ENCODE measurements around the gene NAP1L5. TPM values are rescaled to one million over a fixed set of nuclear protein-coding genes. Genes with fewer than 3 reads are reported as not detected.
A peak's percentile ranks its signal among the peaks of the same experiment; 100 is the strongest.

The NAP1L5 gene
- polyA plus RNA-seq, 1 donor, result 10.4 TPM

GRCh38 chr4:88705805-88706492 lies 8.3 kb upstream of the NAP1L5 start:
- no peak for DNase-seq
- H3K9me3 ChIP-seq (ENCODE audit: control insufficient read depth, low read depth, low read length), result no peaks in the 10 kb centered on the region
- no peak overlapping the region for H3K27ac ChIP-seq (ENCODE audit: low read length)
- no peaks in the 10 kb centered on the region for H3K27me3 ChIP-seq (ENCODE audit: control insufficient read depth, insufficient read depth, low read length)
- WGBS (ENCODE audit: insufficient coverage, low lambda C conversion rate), result 60% methylated on average over 1 of the region's 3 CpGs
- H3K36me3 ChIP-seq (ENCODE audit: control insufficient read depth, insufficient read depth, low read length), result peaks cover 10% of the 10 kb centered on the region
- H3K4me3 ChIP-seq (ENCODE audit: low read length), result no peak overlapping the region
- H3K4me1 ChIP-seq (ENCODE audit: control insufficient read depth, insufficient read depth, low read length), result no peaks in the 10 kb centered on the region

GRCh38 chr4:88705223-88705622 lies 7.6 kb upstream of the NAP1L5 start:
- H3K36me3 ChIP-seq (ENCODE audit: control insufficient read depth, insufficient read depth, low read length), result peaks cover 6% of the 10 kb centered on the region
- no peaks in the 10 kb centered on the region for H3K9me3 ChIP-seq (ENCODE audit: control insufficient read depth, low read depth, low read length)
- DNase-seq, result no peak
- no peak overlapping the region for H3K4me3 ChIP-seq (ENCODE audit: low read length)
- H3K4me1 ChIP-seq (ENCODE audit: control insufficient read depth, insufficient read depth, low read length), result no peaks in the 10 kb centered on the region
- H3K27me3 ChIP-seq (ENCODE audit: control insufficient read depth, insufficient read depth, low read length), result no peaks in the 10 kb centered on the region
- H3K27ac ChIP-seq (ENCODE audit: low read length), result no peak overlapping the region

GRCh38 chr4:88702782-88703181 lies 5.2 kb upstream of the NAP1L5 start:
- Histone ChIP-seq H3K9me3 (ENCODE audit: control insufficient read depth, low read depth, low read length) (peaks cover under 1% of the 10 kb centered on the region), H3K36me3 (ENCODE audit: control insufficient read depth, insufficient read depth, low read length) (peaks cover 4% of the 10 kb centered on the region), H3K4me1 (ENCODE audit: control insufficient read depth, insufficient read depth, low read length) (no peaks in the 10 kb centered on the region), H3K27me3 (ENCODE audit: control insufficient read depth, insufficient read depth, low read length) (no peaks in the 10 kb centered on the region), H3K27ac (ENCODE audit: low read length) (no peak overlapping the region), H3K4me3 (ENCODE audit: low read length) (no peak overlapping the region)
- no peak for DNase-seq
- no CpG with 5 or more reads among the region's 2 CpGs for WGBS (ENCODE audit: insufficient coverage, low lambda C conversion rate)

- H3K27ac ChIP-seq (ENCODE audit: low read length), result no peak overlapping the region
- no peaks in the 10 kb centered on the region for H3K36me3 ChIP-seq (ENCODE audit: control insufficient read depth, insufficient read depth, low read length)
- peaks cover 4% of the 10 kb centered on the region for H3K9me3 ChIP-seq (ENCODE audit: control insufficient read depth, low read depth, low read length)
- no peak for DNase-seq
- H3K27me3 ChIP-seq (ENCODE audit: control insufficient read depth, insufficient read depth, low read length), result no peaks in the 10 kb centered on the region
- no peak overlapping the region for H3K4me3 ChIP-seq (ENCODE audit: low read length)
- H3K4me1 ChIP-seq (ENCODE audit: control insufficient read depth, insufficient read depth, low read length), result no peaks in the 10 kb centered on the region
- WGBS (ENCODE audit: insufficient coverage, low lambda C conversion rate), result 98% methylated on average over 6 of the region's 7 CpGs
These were observed 890 bp upstream of the NAP1L5 start for GRCh38 chr4:88698519-88698918.

GRCh38 chr4:88697141-88697540 lies 488 bp downstream of the NAP1L5 start:
- H3K27me3 ChIP-seq (ENCODE audit: control insufficient read depth, insufficient read depth, low read length), result no peaks in the 10 kb centered on the region
- no peaks in the 10 kb centered on the region for H3K36me3 ChIP-seq (ENCODE audit: control insufficient read depth, insufficient read depth, low read length)
- H3K4me1 ChIP-seq (ENCODE audit: control insufficient read depth, insufficient read depth, low read length), result no peaks in the 10 kb centered on the region
- peak overlapping the region; percentile 24 for H3K27ac ChIP-seq (ENCODE audit: low read length)
- H3K4me3 ChIP-seq (ENCODE audit: low read length), result peak overlapping the region; percentile 80
- peaks cover 4% of the 10 kb centered on the region for H3K9me3 ChIP-seq (ENCODE audit: control insufficient read depth, low read depth, low read length)
- DNase-seq, result peak; percentile 9 to 29
- WGBS (ENCODE audit: insufficient coverage, low lambda C conversion rate), result 61% methylated on average over 7 of the region's 18 CpGs

GRCh38 chr4:88696630-88697029 lies 999 bp downstream of the NAP1L5 start:
- 73% methylated on average over 4 of the region's 7 CpGs for WGBS (ENCODE audit: insufficient coverage, low lambda C conversion rate)
- Histone ChIP-seq H3K9me3 (ENCODE audit: control insufficient read depth, low read depth, low read length) (peaks cover 4% of the 10 kb centered on the region), H3K27ac (ENCODE audit: low read length) (no peak overlapping the region), H3K27me3 (ENCODE audit: control insufficient read depth, insufficient read depth, low read length) (no peaks in the 10 kb centered on the region), H3K36me3 (ENCODE audit: control insufficient read depth, insufficient read depth, low read length) (no peaks in the 10 kb centered on the region), H3K4me1 (ENCODE audit: control insufficient read depth, insufficient read depth, low read length) (no peaks in the 10 kb centered on the region), H3K4me3 (ENCODE audit: low read length) (no peak overlapping the region)
- no peak for DNase-seq

- WGBS (ENCODE audit: insufficient coverage, low lambda C conversion rate), result no CpG with 5 or more reads among the region's 3 CpGs
- H3K9me3 ChIP-seq (ENCODE audit: control insufficient read depth, low read depth, low read length), result peaks cover 4% of the 10 kb centered on the region
- no peak overlapping the region for H3K4me3 ChIP-seq (ENCODE audit: low read length)
- H3K27ac ChIP-seq (ENCODE audit: low read length), result no peak overlapping the region
- no peaks in the 10 kb centered on the region for H3K27me3 ChIP-seq (ENCODE audit: control insufficient read depth, insufficient read depth, low read length)
- peaks cover 11% of the 10 kb centered on the region for H3K36me3 ChIP-seq (ENCODE audit: control insufficient read depth, insufficient read depth, low read length)
- H3K4me1 ChIP-seq (ENCODE audit: control insufficient read depth, insufficient read depth, low read length), result no peaks in the 10 kb centered on the region
- no peak for DNase-seq
These were observed 3.8 kb downstream of the NAP1L5 start for GRCh38 chr4:88693792-88694191.

- no CpG with 5 or more reads among the region's 3 CpGs for WGBS (ENCODE audit: insufficient coverage, low lambda C conversion rate)
- Histone ChIP-seq H3K27me3 (ENCODE audit: control insufficient read depth, insufficient read depth, low read length) (no peaks in the 10 kb centered on the region), H3K27ac (ENCODE audit: low read length) (no peak overlapping the region), H3K36me3 (ENCODE audit: control insufficient read depth, insufficient read depth, low read length) (peaks cover 16% of the 10 kb centered on the region), H3K4me3 (ENCODE audit: low read length) (no peak overlapping the region), H3K4me1 (ENCODE audit: control insufficient read depth, insufficient read depth, low read length) (no peaks in the 10 kb centered on the region), H3K9me3 (ENCODE audit: control insufficient read depth, low read depth, low read length) (no peaks in the 10 kb centered on the region)
- no peak for DNase-seq
These were observed 7.3 kb downstream of the NAP1L5 start for GRCh38 chr4:88690355-88690754.

GRCh38 chr4:88681209-88681608 lies 16.4 kb downstream of the NAP1L5 start:
- DNase-seq, result no peak
- Histone ChIP-seq H3K36me3 (ENCODE audit: control insufficient read depth, insufficient read depth, low read length) (peaks cover 25% of the 10 kb centered on the region), H3K4me1 (ENCODE audit: control insufficient read depth, insufficient read depth, low read length) (no peaks in the 10 kb centered on the region), H3K27me3 (ENCODE audit: control insufficient read depth, insufficient read depth, low read length) (no peaks in the 10 kb centered on the region), H3K9me3 (ENCODE audit: control insufficient read depth, low read depth, low read length) (no peaks in the 10 kb centered on the region), H3K4me3 (ENCODE audit: low read length) (no peak overlapping the region), H3K27ac (ENCODE audit: low read length) (no peak overlapping the region)
- no CpG with 5 or more reads among the region's 5 CpGs for WGBS (ENCODE audit: insufficient coverage, low lambda C conversion rate)

GRCh38 chr4:88675543-88675942 lies 22.1 kb downstream of the NAP1L5 start:
- H3K36me3 ChIP-seq (ENCODE audit: control insufficient read depth, insufficient read depth, low read length), result peaks cover 22% of the 10 kb centered on the region
- no peaks in the 10 kb centered on the region for H3K27me3 ChIP-seq (ENCODE audit: control insufficient read depth, insufficient read depth, low read length)
- H3K9me3 ChIP-seq (ENCODE audit: control insufficient read depth, low read depth, low read length), result no peaks in the 10 kb centered on the region
- no peak overlapping the region for H3K27ac ChIP-seq (ENCODE audit: low read length)
- no CpG with 5 or more reads among the region's 2 CpGs for WGBS (ENCODE audit: insufficient coverage, low lambda C conversion rate)
- no peaks in the 10 kb centered on the region for H3K4me1 ChIP-seq (ENCODE audit: control insufficient read depth, insufficient read depth, low read length)
- no peak overlapping the region for H3K4me3 ChIP-seq (ENCODE audit: low read length)
- no peak for DNase-seq

GRCh38 chr4:88674979-88675378 lies 22.6 kb downstream of the NAP1L5 start:
- no peak for DNase-seq
- WGBS (ENCODE audit: insufficient coverage, low lambda C conversion rate), result no CpG with 5 or more reads among the region's 2 CpGs
- Histone ChIP-seq H3K9me3 (ENCODE audit: control insufficient read depth, low read depth, low read length) (no peaks in the 10 kb centered on the region), H3K27ac (ENCODE audit: low read length) (no peak overlapping the region), H3K27me3 (ENCODE audit: control insufficient read depth, insufficient read depth, low read length) (no peaks in the 10 kb centered on the region), H3K4me1 (ENCODE audit: control insufficient read depth, insufficient read depth, low read length) (no peaks in the 10 kb centered on the region), H3K36me3 (ENCODE audit: control insufficient read depth, insufficient read depth, low read length) (peaks cover 19% of the 10 kb centered on the region), H3K4me3 (ENCODE audit: low read length) (no peak overlapping the region)

Measured in large intestine (tissue), 3 donors.